ENCODE results near the gene SYCP2. TPM values are rescaled to one million over a fixed set of nuclear protein-coding genes. Genes with fewer than 3 reads are reported as not detected.

SYCP2 gene
- total and polyA plus RNA-seq, 2 of the 8 experiments (the other 6 are each of a cell fraction or from before 2014, with no cell fraction given), result 0.02 to 0.50 TPM

DNA sequence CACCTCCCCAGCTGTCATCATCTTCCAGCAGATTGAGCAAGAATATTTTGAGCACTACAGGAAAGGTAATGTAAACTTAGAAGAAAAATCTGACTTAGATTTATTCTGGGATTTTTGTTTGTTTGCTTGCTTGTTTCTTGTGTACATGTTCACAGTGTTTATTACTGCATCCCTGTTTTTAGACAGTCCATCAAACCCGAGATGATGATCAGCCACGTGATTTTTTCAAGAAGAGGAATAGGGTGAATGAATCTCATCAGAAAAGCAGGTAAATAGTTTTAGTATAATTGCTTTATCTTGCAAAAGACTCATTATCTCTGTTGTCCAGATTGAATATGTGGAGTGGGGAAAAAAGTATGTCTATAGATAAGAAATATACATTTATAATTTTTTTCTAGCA is 8.8 kb upstream of the SYCP2 start:
- no peak overlapping the region for H2BK12ac ChIP-seq (ENCODE audit: low read depth, low read length)
- WGBS, 2 experiments (ENCODE audit: extremely low coverage in 1 of 2, insufficient coverage in 1 of 2, insufficient read length in 1 of 2, insufficient replicate concordance in 2 of 2, low coverage in 1 of 2, low lambda C conversion rate in 2 of 2, missing lambda C conversion rate in 1 of 2), result 91% methylated on average over 2 of the region's 2 CpGs; no CpG with 5 or more reads in 1 of the 2 experiments
- H2BK20ac ChIP-seq (ENCODE audit: low read length), result no peak overlapping the region
- no peak overlapping the region for H2BK15ac ChIP-seq (ENCODE audit: low read length)
- H3K79me1 ChIP-seq (ENCODE audit: low read depth, low read length), result no peaks in the 10 kb centered on the region
- no peak overlapping the region for H4K5ac ChIP-seq (ENCODE audit: insufficient read length, low read depth, low read length)
- peaks cover 5 to 9% of the 10 kb centered on the region in 2 experiments; a peak in 3 of 4 replicates for H3K9me3 ChIP-seq (ENCODE audit: insufficient read depth in 2 of 2, low read depth in 1 of 2, low read length in 1 of 2)
- no peak overlapping the region for H3K9ac ChIP-seq (replicated peaks in 1 of 4; ENCODE audit: extremely low read depth in 1 of 4, low read depth in 3 of 4, low read length in 3 of 4)
- H3K4me1 ChIP-seq (replicated peaks in 1 of 4; ENCODE audit: control insufficient read depth in 3 of 4, insufficient read depth in 4 of 4, low read length in 3 of 4), result peaks cover 0 to 6% (median 2%) of the 10 kb centered on the region in 4 experiments; a peak in 4 of 7 replicates
- H3K23ac ChIP-seq (ENCODE audit: insufficient read length), result no peak overlapping the region
- H3K56ac ChIP-seq (replicated peaks; ENCODE audit: insufficient read length, low read depth, low read length), result no peak overlapping the region
- H3K23me2 ChIP-seq (ENCODE audit: low read depth, low read length), result peaks cover 12% of the 10 kb centered on the region
- H2BK5ac ChIP-seq (ENCODE audit: low read depth, low read length), result no peak overlapping the region
- no peak overlapping the region for H3K4me3 ChIP-seq (ENCODE audit: extremely low read depth in 1 of 4, insufficient read depth in 2 of 4, low read depth in 3 of 4, low read length in 4 of 4)
- no peak overlapping the region for H3K4me2 ChIP-seq (ENCODE audit: insufficient read depth in 1 of 2, low read depth in 2 of 2, low read length in 2 of 2)
- H3K27ac ChIP-seq (ENCODE audit: low read depth, low read length), result no peak overlapping the region
- H3K79me2 ChIP-seq (ENCODE audit: control insufficient read depth in 1 of 2, insufficient read depth in 2 of 2, low read length in 2 of 2), result peaks cover 0 to 9% of the 10 kb centered on the region in 2 experiments; a peak in 1 of 4 replicates
- no peak overlapping the region for H3K18ac ChIP-seq (ENCODE audit: extremely low read depth, low read length)
- TF ChIP-seq MAFK (IDR thresholded peaks at IDR 0.05; ENCODE audit: low read depth, low read length) (no peak), JUND (IDR thresholded peaks at IDR 0.05; ENCODE audit: low read length) (no peak), TAF1 (IDR thresholded peaks at IDR 0.05; ENCODE audit: low read depth, low read length) (no peak), TBP (IDR thresholded peaks at IDR 0.05; ENCODE audit: low read depth, low read length) (no peak), ATF3 (IDR thresholded peaks at IDR 0.05; ENCODE audit: insufficient read depth, low read depth, low read length) (no peak)
- H2AK5ac ChIP-seq (ENCODE audit: low read depth, low read length), result no peak overlapping the region
- H2BK120ac ChIP-seq (replicated peaks; ENCODE audit: low read depth, low read length), result no peak overlapping the region
- DNase-seq (ENCODE audit: low read depth in 1 of 2, low spot score in 2 of 2) (no peak), FAIRE-seq (no peak)
- H3K4ac ChIP-seq (replicated peaks; ENCODE audit: insufficient read length, low read depth, low read length), result no peak overlapping the region
- no peak overlapping the region for H4K91ac ChIP-seq (replicated peaks; ENCODE audit: insufficient read length, low read length)
- peaks cover 9 to 19% (median 14%) of the 10 kb centered on the region in 4 experiments for H3K27me3 ChIP-seq (replicated peaks in 1 of 4; ENCODE audit: control insufficient read depth in 3 of 4, extremely low read depth in 1 of 4, insufficient read depth in 3 of 4, low read length in 3 of 4)
- peaks cover 0 to 17% (median 7%) of the 10 kb centered on the region in 4 experiments; a peak in 3 of 8 replicates for H3K36me3 ChIP-seq (ENCODE audit: control insufficient read depth in 2 of 4, insufficient read depth in 4 of 4, low read length in 3 of 4)
- POLR2A ChIA-PET (ENCODE audit: partially characterized antibody), result interaction anchor here (0.6 kb wide), 1 partner anchor 812 kb away, joined by 4 read pairs; no protein-coding TSS in a partner anchor
- H2AFZ ChIP-seq (ENCODE audit: low read length), result no peak overlapping the region
- H4K8ac ChIP-seq (ENCODE audit: extremely low read depth, insufficient read depth, low read length), result no peak overlapping the region
- CTCF ChIA-PET (ENCODE audit: partially characterized antibody), result no interaction called here
- no peak overlapping the region for H3K14ac ChIP-seq (ENCODE audit: insufficient read length)
- peaks cover 0 to 7% of the 10 kb centered on the region in 2 experiments for H4K20me1 ChIP-seq (replicated peaks in 1 of 2; ENCODE audit: control insufficient read depth in 1 of 2, insufficient read depth in 2 of 2, low read length in 2 of 2)

All from H1 (cell line).